Activated CD4-positive, alpha-beta T cell treated with anti-CD3 and anti-CD28 coated beads, Interleukin-2, amount 50 U/mL, for 48 hours (primary cell): Measurements from ENCODE around the gene RPS6KA5.
"Not testable (repeated sequence)": the region's sequence is repeated elsewhere in the genome, so short reads cannot be mapped to it uniquely, and the experiment has no call there.

Experiments used
- DNase-seq, 2 experiments: peaks; one replicate each; pipeline ENCODE4 v3.0.0-alpha.2; 2020

The RPS6KA5 gene

DNA sequence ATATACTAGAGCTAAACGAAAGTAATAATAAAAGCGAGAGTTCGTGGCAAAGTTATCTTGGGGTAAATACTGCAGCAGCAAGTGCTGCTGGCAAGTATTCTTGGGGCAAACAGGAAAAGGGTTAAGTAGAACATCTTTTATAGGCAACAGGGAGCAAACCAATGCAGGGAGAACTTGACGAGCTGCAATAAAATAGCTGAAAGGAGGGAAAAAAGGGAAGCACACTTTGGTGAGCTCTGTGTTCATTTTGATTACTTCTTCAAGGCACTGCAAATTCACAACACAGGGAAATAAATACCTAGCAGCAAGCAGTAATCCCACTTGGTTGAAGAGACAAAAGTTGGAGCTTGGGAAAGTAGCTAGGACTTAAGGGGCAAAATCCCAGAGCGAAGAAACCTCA, 201.9 kb downstream of the RPS6KA5 start:
- no peak for DNase-seq

- no peak for DNase-seq
These were observed 202.6 kb downstream of the RPS6KA5 start for GRCh38 chr14:90857866-90858265.

DNA sequence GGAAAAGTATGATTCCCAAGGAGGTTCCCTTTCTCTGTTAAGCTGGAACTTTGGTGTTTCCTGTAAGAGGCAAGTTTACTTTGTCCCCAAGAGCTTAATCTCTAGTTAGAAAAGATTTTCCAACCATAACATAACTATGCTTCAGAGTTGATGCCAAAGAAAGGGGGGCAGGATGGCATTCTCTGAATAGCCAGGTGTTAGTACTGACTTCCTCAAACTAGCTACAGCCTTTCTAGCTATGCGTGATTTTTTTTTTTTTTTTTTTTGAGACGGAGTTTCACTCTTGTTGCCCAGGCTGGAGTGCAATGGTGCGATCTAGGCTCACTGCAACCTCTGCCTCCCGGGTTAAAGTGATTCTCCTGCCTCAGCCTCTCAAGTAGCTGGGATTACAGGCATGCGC, 204.3 kb downstream of the RPS6KA5 start:
- DNase-seq: not testable (repeated sequence)

DNA sequence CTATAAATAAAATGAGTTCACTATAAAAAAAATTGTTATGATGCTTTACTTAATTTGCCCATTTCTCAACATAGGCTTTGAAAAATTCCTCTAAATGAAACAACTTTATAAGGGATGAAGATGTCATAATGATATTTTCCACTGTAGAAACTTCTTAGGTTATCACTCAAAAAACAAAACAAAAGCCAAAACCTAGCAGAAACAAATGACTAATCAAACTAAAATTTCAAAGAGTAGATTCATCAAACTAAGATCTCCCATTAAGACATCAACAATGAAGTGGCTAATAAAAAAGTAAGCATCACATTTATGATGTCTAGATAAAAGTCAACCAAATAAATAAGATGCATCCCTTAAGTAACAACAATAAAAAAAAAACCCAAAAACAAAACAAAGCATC, 207.3 kb downstream of the RPS6KA5 start:
- DNase-seq: no peak

DNA sequence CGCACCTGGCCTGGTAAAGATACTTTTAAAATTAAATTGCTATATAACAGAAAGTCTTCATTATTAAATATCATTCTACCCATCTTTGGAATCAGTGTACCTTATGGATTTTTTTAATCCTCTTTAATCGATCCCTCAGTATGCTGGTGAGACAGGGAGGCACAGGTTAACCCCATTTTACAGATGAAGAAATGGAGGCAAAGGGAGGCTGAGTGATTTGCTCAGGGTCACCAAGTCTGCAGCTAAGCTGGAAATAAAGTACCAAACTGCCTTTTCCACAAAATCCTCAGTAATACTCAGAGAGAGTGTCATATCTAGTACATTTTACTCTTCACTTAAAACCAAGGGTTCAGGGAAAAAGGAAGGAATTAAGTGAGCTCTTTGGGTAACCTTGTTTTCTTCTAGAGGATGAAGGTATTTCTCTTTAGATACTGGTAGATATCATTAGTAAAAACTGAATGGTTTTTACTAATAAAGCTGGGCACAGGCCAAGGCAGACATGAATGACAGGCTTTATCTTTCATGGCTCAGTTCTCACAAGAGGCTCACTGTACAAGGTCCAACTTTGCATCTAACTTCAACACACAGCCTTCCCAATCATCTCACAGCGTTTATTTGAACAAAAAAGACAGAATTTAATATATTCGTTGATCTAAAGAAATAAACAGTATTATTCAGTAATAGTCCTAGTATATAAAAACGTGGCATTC, 209.0 kb downstream of the RPS6KA5 start:
- DNase-seq: no peak

- DNase-seq: no peak
These were observed 210.0 kb downstream of the RPS6KA5 start for GRCh38 chr14:90850487-90850886.

DNA sequence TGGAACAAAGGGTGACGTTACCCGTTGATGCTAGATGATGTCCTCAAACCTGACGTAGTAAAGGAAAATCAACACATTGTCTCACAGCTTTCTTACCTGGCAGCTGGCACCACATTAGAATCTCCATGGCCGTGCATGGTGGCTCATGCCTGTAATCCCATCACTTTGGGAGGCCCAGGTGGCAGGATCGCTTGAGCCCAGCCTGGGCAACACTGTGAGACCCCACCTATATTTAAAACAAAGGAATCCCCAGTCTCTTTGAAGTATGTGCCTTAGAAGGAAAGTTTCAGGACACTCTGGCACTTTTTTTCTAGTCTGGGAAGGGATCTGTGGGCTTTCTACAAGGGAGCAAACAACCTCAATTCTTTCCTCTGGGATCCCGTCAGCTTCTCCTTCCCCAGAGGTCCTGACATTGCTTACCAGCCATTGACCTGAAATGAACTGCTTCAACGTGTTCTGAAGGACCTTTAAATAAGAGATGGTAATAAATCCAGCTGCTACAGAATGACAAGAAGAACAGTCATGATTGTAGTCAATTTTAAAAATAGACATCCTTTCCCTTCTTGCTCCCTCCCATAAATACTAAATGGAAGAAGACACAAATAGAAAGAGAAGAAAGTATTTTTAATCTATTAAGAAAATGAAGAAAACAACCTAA, 210.5 kb downstream of the RPS6KA5 start:
- DNase-seq: no peak

GRCh38 chr14:90848944-90849731, 211.3 kb downstream of the RPS6KA5 start:
- no peak for DNase-seq

DNA sequence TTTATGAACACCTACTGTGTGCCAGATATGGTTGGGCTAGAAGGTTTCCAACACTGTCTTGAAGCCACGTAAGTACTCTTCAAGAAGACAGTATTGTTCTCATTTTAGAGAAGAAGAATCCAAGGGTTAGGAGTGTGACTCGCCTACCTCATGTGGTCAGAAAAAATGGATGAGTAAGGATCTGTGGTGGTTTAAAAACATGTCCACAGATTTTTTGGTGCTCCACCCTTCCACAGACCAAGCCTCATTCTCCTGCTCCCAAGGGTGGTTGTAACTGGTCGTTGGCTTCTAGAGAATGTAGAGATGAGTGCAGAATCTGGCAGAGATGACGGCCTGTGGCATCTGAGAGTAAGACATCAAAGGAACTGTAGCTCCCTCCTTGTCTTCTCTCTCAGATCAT, 213.9 kb downstream of the RPS6KA5 start:
- DNase-seq: no peak

DNA sequence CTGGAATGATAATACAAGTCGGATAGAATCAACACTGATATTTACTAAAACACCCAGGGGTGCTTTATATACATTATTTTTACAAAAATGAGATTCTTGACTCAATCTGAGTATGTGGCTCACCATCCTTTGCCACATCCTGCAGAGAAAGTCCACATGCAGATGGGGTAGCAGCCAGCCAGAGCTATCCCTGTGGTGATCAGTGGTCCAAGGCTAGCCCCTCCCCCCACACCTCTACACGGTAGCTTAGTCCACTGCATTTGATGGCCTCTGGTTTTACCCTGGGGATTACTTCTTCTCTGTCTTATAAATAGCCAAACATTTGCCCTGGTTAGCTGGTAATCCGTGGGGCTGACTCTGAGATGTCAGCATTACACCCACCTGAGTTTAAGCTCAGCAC, 216.1 kb downstream of the RPS6KA5 start:
- DNase-seq: no peak

DNA sequence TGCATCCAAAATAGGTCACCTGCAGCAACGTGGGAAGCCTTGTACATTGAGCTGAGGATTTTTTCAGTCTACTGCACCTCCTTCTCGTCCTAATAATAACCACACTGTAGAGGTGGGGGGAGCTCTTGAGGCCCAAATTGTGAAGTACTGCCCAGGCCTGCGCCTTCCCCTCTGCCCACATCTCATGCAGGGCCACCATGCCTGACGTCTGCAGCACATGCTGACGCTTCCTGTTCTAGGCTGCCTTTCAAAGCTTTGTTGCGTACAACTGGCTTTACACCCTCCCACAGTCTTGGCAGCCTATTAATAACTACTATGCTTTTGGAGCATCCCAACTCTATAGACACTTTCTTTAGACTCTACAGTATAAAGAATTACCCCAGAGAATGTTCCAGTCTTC, 217.7 kb downstream of the RPS6KA5 start:
- no peak for DNase-seq

GRCh38 chr14:90840667-90841066, 219.8 kb downstream of the RPS6KA5 start:
- not testable (repeated sequence) for DNase-seq

GRCh38 chr14:90839889-90840266, 220.6 kb downstream of the RPS6KA5 start:
- DNase-seq: no peak

DNA sequence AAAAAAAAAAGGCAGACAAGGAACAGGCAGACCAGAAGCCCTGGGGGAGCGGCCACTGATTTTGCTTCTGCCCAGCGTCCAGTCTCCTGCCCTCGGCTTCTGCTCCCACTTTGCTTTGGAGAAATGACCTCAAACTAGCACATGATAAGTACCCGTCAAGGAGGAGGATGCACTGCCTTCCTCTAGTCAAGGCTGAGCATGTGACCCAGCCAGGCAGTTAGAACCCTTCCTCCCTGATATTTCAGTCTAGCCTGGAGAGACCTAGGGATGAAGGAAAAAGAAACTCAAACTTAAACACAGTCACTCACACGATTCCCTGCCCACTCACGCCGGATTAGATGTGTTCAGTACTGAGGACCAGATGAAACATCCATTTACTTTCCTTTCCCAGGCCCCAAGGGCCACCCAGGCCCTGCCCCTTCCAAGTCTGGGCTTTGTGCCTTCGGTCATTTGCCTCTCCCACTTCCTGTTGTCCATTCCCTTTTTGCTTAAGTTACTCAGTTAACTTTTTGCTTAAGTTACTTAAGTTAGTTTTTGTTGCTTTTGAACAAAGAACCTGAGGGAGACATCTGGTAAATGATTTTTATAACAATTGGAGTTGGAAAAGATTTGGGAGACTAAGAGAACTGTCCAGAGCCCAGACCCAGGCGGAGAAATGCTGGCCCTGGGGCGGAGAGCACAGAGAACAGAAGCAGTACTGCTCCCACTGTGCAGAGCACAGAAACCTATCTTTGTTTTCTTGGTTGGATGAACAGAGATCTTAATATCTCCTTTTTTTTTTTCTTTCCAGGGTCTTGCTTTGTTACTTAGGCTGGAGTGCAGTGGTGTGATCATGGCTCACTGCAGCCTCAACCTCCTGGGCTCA, 221.2 kb downstream of the RPS6KA5 start:
- no peak for DNase-seq

- DNase-seq: not testable (repeated sequence)
These were observed 221.9 kb downstream of the RPS6KA5 start for GRCh38 chr14:90838531-90838930.

- no peak for DNase-seq
These were observed 223.1 kb downstream of the RPS6KA5 start for GRCh38 chr14:90837355-90837754.

DNA sequence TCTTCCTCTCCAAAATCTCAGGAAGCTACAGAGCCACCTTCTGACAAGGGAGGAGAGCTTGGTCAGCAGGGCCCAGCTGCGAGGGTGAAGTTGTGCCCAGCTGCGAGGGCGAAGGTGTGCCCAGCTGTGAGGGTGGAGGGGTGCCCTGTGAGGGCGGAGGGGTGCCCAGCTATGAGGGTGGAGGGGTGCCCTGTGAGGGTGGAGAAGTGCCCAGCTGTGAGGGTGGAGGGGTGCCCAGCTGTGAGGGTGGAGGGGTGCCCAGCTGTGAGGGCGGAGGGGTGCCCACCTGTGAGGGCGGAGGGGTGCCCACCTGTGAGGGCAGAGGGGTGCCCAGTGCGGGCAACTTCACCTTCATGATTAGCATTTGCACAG, 223.8 kb downstream of the RPS6KA5 start:
- DNase-seq: no peak

- DNase-seq: no peak
These were observed 228.6 kb downstream of the RPS6KA5 start for GRCh38 chr14:90831821-90832220.

DNA sequence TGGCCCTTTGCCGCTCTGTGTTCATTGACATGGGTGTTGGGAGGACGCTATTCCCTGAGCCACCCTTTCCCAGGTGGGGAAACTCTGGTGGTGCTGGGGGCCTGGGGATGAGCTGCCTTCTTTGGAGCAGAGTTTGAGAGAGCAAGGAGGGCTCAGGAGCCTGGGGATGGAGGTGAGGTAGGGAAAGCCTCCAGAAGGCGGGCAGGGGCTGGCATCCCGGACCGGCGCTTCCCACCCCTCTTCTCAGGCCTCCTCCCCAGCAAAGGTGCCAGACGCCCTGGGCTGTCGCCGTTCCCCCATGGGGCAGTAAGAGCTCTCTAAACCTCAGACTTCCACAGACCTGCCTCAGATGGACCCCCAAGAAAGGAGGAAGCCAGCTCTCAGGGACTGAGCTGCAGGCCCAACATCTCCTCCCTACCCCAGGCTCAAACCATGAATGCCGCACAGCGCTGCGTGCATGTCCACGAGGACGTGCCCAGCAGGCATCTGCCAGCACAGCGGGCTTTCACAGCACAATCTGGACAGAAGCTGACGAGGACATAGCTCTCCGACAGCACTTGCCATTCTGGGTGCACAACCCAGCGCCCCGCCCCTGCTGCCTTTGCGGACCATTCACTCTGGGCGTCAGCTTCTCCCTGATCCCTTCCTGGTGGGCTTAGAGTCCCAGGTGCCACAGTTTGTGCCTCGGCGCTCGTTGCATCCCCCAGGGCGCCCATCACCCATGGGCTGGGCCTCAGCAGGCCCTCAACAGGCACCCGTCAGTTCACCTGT, 229.3 kb downstream of the RPS6KA5 start:
- DNase-seq: no peak

DNA sequence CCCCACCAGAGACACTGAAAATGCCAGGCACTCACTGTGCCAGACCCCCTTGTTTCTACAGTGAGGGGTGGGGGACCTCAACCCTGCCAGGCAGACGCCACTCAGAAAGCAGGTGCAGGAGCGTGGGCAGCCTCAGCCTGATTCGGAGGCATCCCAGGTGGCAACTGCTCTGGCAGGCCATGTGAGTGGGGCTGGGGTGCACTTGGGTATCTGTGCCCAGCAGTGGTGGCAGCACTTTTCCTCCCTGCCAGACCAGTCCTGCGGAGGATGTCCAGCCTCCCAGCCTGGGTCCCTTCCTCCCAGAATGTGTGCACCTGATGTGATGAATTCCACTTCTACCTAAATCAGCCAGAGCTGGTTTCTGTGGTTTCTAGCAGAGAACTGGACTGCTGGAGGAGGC, 230.8 kb downstream of the RPS6KA5 start:
- no peak for DNase-seq

DNA sequence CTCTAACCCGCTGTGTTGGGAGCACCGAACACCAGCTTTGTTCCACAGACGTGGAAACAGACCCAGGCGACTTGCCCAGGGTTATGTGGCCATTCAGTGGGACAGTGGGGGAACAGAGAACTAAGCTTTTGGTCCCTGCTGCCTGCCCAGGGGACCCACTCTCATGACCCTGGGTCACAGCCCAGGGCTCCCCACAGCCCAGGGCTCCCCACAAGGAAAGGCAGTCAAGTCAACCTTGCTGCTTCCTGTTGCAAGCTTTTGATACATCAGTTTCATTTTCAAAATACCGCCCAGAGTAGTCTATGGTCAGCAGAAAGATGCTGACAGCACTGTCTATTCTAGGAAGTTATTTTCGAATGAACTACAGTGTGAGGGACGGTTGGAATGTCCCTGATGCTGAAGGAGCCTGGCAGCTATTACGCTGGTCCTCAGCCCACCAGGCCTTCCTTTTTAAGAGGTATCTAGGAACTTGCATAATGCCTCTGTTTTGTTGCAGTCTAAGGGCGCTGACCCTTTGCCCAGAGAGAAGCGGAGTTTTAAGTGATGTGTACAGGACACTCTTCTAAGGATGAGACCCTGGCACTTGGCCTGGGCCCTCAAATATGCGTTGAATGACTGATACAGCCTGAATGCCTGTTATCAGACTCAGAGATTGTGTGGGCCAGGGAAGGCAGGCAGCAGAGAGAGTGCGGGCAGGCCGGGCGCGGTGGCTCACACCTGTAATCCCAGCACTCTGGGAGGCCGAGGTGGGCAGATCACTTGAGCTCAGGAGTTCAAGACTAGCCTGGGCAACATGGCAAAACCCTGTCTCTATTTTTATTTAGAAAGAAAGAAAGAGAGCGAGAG, 231.6 kb downstream of the RPS6KA5 start:
- DNase-seq: peak; percentile 14 to 34
